K562 (cell line): Measurements from ENCODE around the gene P2RY6. TPM values are rescaled to one million over a fixed set of nuclear protein-coding genes. Genes with fewer than 3 reads are reported as not detected.

Experiments
- ATAC-seq: fragments of 200-7000 bp; cut with Tn5 transposase; 3 replicates; pipeline ENCODE4 v1.9.1; 2020; ENCODE audit warnings: moderate library complexity
- BruUV-seq: library from RNA; stranded (reverse); fragments of 400-500 nt; replicated peaks from 2 replicates; lab custom pipeline; 2021; lab: Mats Ljungman, UMichigan
- CTCF ChIA-PET: fragments of 300-600 bp; formaldehyde crosslinking; extraction: SDS; loops from one replicate; lab custom pipeline; 2021; ENCODE audit warnings: low intra/inter-chr PET ratio; lab: Yijun Ruan, JAX
- POLR2A ChIA-PET: fragments of 300-600, 350-650 bp; sonication (Branson Sonifier 250); formaldehyde crosslinking; extraction: SDS; loops from one replicate; lab custom pipeline; 2021; ENCODE audit warnings: antibody characterized with exemption, inconsistent platforms; lab: Yijun Ruan, JAX
- DNase-seq, 4 experiments: peaks; one replicate each; pipeline versions ENCODE4 v3.0.0 to v3.0.0-alpha.2; 2011 to 2018; ENCODE audit warnings: low spot score in 3 of 4, mixed read lengths in 3 of 4; ENCODE audit errors: extremely low read depth in 1 of 4
- FAIRE-seq: peaks from 2 replicates; lab custom pipeline; 2011; peaks lifted over from hg19 to GRCh38; lab: Jason Lieb, UNC
- H2AFZ ChIP-seq: 2 replicates; pipeline ENCODE4 v1.6.0; 2011; ENCODE audit warnings: low read depth, low read length, control low read depth, inconsistent platforms
- H3K27ac ChIP-seq: fragments of 200-600 bp; 3 replicates; pipeline ENCODE4 v1.8.0; 2011; ENCODE audit warnings: low read depth, mild to moderate bottlenecking, control low read depth, inconsistent platforms, low read length, moderate library complexity, mixed read lengths; ENCODE audit errors: extremely low read depth
- H3K27me3 ChIP-seq, 2 experiments: fragments of 300-600 bp in 1 of 2; 2 replicates in 1 of 2; 3 replicates in 1 of 2; pipeline versions ENCODE4 v1.6.0 to v1.8.0; 2011; ENCODE audit warnings: inconsistent platforms in 2 of 2, low read length in 2 of 2, mild to moderate bottlenecking in 1 of 2, mixed read lengths in 1 of 2, moderate library complexity in 1 of 2; ENCODE audit not compliant: control insufficient read depth in 2 of 2, insufficient read depth in 2 of 2
- H3K36me3 ChIP-seq: fragments of 300-600 bp; 3 replicates; pipeline ENCODE4 v1.8.0; 2011; ENCODE audit warnings: mild to moderate bottlenecking, low read length, inconsistent platforms; ENCODE audit not compliant: control insufficient read depth, insufficient read depth
- H3K4me1 ChIP-seq, 2 experiments: fragments of 200-600 bp in 1 of 2; replicated peaks in 1 of 2; 2 replicates in 1 of 2; 3 replicates in 1 of 2; pipeline versions ENCODE4 v1.5.1 to v1.8.0; 2011; ENCODE audit warnings: inconsistent platforms in 2 of 2, low read length in 2 of 2, mild to moderate bottlenecking in 1 of 2, mixed read lengths in 1 of 2, moderate library complexity in 1 of 2; ENCODE audit not compliant: control insufficient read depth in 2 of 2, insufficient read depth in 2 of 2
- H3K4me2 ChIP-seq: 2 replicates; pipeline ENCODE4 v1.6.1; 2011; ENCODE audit warnings: low read length, control low read depth, inconsistent platforms, mixed read lengths; ENCODE audit not compliant: insufficient read depth
- H3K4me3 ChIP-seq: fragments of 200-600 bp; sonication (generic), shearing (Covaris generic); 2 replicates; pipeline ENCODE4 v1.5.1; 2016; ENCODE audit warnings: control low read depth, inconsistent platforms
- H3K79me2 ChIP-seq: fragments of 200-600 bp; 3 replicates; pipeline ENCODE4 v1.8.0; 2011; ENCODE audit warnings: low read length, inconsistent platforms; ENCODE audit not compliant: control insufficient read depth, insufficient read depth
- H3K9ac ChIP-seq, 2 experiments: 2 replicates each; pipeline versions ENCODE4 v1.6.0 to v1.6.1; 2011; ENCODE audit warnings: low read depth in 2 of 2, low read length in 2 of 2, control low read depth in 1 of 2, inconsistent platforms in 1 of 2, mild to moderate bottlenecking in 1 of 2, mixed read lengths in 1 of 2; ENCODE audit not compliant: insufficient read depth in 1 of 2
- H3K9me1 ChIP-seq: one replicate; pipeline ENCODE4 v1.6.0; 2011; ENCODE audit warnings: inconsistent platforms, mild to moderate bottlenecking, low read length, moderate library complexity; ENCODE audit not compliant: control insufficient read depth, insufficient read depth
- H3K9me3 ChIP-seq: replicated peaks from 2 replicates; pipeline ENCODE4 v1.5.1; 2011; ENCODE audit warnings: low read depth, low read length, inconsistent platforms; ENCODE audit not compliant: control insufficient read depth, insufficient read depth
- H4K20me1 ChIP-seq: replicated peaks from 2 replicates; pipeline ENCODE4 v1.6.1; 2011; ENCODE audit warnings: low read length, inconsistent platforms, mixed read lengths; ENCODE audit not compliant: control insufficient read depth, insufficient read depth
- BCOR ChIP-seq: fragments of 450-650 bp; IDR thresholded peaks from 2 replicates; pipeline ENCODE4 v1.6.1; 2016
- KDM1A ChIP-seq, 2 experiments: fragments of 450-650 bp; IDR thresholded peaks; 2 replicates each; pipeline ENCODE4 v1.6.1; 2016; ENCODE audit warnings: mild to moderate bottlenecking in 2 of 2
- PTBP1 ChIP-seq: fragments of 200-400 bp; formaldehyde crosslinking; IDR thresholded peaks from 2 replicates; pipeline ENCODE4 v1.6.1; 2017; ENCODE audit warnings: low read depth, low read length
- RBM25 ChIP-seq: fragments of 200-400 bp; formaldehyde crosslinking; IDR thresholded peaks from 2 replicates; pipeline ENCODE4 v1.6.1; 2018; ENCODE audit warnings: low read length, low read depth, moderate library complexity; ENCODE audit not compliant: severe bottlenecking
- SMARCA5 ChIP-seq: fragments of 450-650 bp; IDR thresholded peaks from 2 replicates; pipeline ENCODE4 v1.6.1; 2016
- ZNF668 ChIP-seq: fragments of 250-450 bp; sonication (Bioruptor Pico); IDR thresholded peaks from 2 replicates; pipeline ENCODE4 v1.8.0; 2022; ENCODE audit warnings: mild to moderate bottlenecking, inconsistent platforms
- WGBS: fragments of 100-300 bp; shearing (Covaris generic); methylation state at CpG from one replicate; pipeline ENCODE4 v1.1.6; 2016; ENCODE audit warnings: low coverage, mixed read lengths; ENCODE audit not compliant: insufficient coverage; ENCODE audit errors: missing lambda C conversion rate; 5-methylcytosine and 5-hydroxymethylcytosine counted together
- in situ Hi-C: fragments of 300-500 bp; cut with MboI; formaldehyde crosslinking; loops from 4 replicates; pipeline ENCODE4 v1.15.0; 2018; ENCODE audit warnings: inconsistent platforms, mixed read lengths
- intact Hi-C: fragments of 100-400 bp; cut with micrococcal nuclease; formaldehyde crosslinking; loops from 2 replicates; pipeline ENCODE4 v1.14.2; 2022
- polyA plus RNA-seq, 8 experiments: library from polyadenylated mRNA; depleted of rRNA in 4 of 8; stranded (reverse) in 5 of 8; unstranded in 3 of 8; fragments of >200 nt; fragmentation: Nextera tagmentation in 2 of 8; fragmentation: Illumina TruSeq in 1 of 8; extraction: Ambion mirVana in 2 of 8; extraction: Trizol in 1 of 8; gene quantifications; 2 replicates each; pipeline versions ENCODE4 v1.2.1 to v1.2.3, GENCODE V29; 2011 to 2014; ENCODE audit warnings: inconsistent platforms in 1 of 8, missing spikeins in 1 of 8
- total RNA-seq, 7 experiments: library from RNA; depleted of rRNA in 6 of 7; stranded (reverse); fragments of >200 nt in 6 of 7; fragmentation: Illumina TruSeq in 2 of 7; extraction: Trizol in 2 of 7; gene quantifications; 2 replicates each; pipeline versions ENCODE4 v1.2.1 to v1.2.3, GENCODE V29; 2011 to 2021; ENCODE audit warnings: low replicate concordance in 1 of 7
- TF ChIP-seq, protein P1 (sequence below), 2 experiments: IDR thresholded peaks in 1 of 2; conservative IDR thresholded peaks in 1 of 2; 2 replicates each; pipeline ENCODE4 v1.6.1; 2016; ENCODE audit warnings: low read depth in 2 of 2, mild to moderate bottlenecking in 1 of 2, missing compliant biosample characterization in 1 of 2, missing genetic modification characterization in 1 of 2, moderate library complexity in 1 of 2
- TF ChIP-seq, protein P2 (sequence below), 3 experiments: IDR thresholded peaks in 2 of 3; conservative IDR thresholded peaks in 1 of 3; 2 replicates each; pipeline ENCODE4 v1.5.1; 2011 to 2012; ENCODE audit warnings: low read length in 3 of 3, mild to moderate bottlenecking in 3 of 3, control low read depth in 2 of 3, improper control_type of control experiment in 1 of 3, inconsistent platforms in 1 of 3, low read depth in 1 of 3, mixed read lengths in 1 of 3, moderate library complexity in 1 of 3; ENCODE audit not compliant: insufficient read depth in 2 of 3
- TF ChIP-seq, protein P3 (sequence below), 2 experiments: IDR thresholded peaks; 2 replicates each; pipeline ENCODE4 v1.6.1; 2011; ENCODE audit warnings: borderline replicate concordance in 1 of 2, control low read depth in 1 of 2, low read depth in 1 of 2, low read length in 1 of 2, mild to moderate bottlenecking in 1 of 2, mixed read lengths in 1 of 2, moderate library complexity in 1 of 2; ENCODE audit not compliant: insufficient read depth in 1 of 2, insufficient read length in 1 of 2, poor library complexity in 1 of 2, severe bottlenecking in 1 of 2; ENCODE audit errors: extremely low read depth in 1 of 2

Gene P2RY6
- total and polyA plus RNA-seq, 9 of the 15 experiments (the other 6 are each of a cell fraction or from before 2014, with no cell fraction given), result not detected

DNA sequence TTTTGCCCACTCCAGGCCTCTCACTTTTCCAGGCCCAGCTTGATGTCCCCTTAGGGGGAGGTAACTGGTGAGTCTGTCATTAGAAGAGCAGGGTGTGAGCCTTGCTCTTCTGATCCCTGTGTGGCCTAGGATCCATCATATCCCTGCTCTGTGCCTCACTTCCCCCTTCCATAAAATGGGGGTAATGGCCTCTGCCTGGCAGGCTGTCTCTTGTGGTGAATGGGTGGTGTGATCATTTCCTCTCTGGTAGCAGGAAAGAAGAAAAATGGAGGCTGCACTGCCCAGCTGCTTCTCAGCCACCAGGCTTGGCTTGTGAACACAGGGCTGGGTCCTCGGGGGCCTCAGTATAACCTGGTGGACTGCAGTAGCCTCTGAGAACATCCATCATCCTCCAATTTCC, 41.5 kb downstream of the P2RY6 start (continued):
- TF ChIP-seq, protein P1, sequence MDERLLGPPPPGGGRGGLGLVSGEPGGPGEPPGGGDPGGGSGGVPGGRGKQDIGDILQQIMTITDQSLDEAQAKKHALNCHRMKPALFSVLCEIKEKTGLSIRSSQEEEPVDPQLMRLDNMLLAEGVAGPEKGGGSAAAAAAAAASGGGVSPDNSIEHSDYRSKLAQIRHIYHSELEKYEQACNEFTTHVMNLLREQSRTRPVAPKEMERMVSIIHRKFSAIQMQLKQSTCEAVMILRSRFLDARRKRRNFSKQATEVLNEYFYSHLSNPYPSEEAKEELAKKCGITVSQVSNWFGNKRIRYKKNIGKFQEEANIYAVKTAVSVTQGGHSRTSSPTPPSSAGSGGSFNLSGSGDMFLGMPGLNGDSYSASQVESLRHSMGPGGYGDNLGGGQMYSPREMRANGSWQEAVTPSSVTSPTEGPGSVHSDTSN (CRISPR knock-in tag; IDR thresholded peaks at IDR 0.05; ENCODE audit: low read depth), result no peak
- TF ChIP-seq, protein P1 (tag; conservative IDR thresholded peaks at IDR 0.05; ENCODE audit: low read depth), result no peak
- no peak for TF ChIP-seq ZNF668 (CRISPR knock-in tag)

DNA sequence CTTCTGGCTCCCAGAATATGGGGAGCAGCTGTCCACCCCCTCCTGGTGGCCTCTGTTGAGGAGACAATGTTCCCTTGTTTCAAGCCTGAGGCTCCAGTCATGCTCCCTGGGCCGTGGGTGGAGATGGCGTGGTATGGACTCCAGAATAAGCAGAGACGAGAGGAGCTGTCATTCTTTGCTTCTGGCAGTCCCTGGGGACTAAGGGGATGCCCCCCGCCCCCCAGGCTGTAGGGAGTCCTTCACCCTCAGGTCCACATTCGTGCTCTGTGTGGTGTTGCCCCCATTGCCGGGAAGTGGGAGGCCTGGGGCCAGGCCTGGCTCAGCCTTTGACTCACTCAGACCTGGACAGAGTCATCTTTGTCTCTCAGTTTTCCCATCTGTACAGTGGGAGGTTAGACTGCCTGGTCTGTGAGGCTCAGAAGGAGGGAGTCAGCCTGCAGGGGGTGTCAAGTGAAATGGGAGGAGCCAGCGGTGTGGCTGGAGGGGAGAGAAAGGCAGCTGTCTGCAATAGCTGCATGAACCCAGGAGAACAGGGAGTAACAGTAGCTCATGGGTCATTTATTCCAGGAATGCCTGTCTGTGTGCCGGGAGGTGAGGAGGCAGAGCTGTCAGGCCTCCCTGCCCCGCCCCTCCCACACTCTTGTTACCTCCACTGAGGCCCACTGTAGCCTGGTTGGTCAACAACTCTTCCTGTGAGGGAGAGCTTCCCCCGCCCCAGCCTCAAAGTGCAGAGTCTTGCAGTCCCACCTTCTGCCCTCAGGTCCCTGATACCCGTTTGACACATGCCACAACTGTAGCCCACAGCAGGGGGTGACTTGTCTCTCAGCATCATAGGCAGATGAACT, 42.2 kb downstream of the P2RY6 start:
- H2AFZ ChIP-seq, result peak overlapping the region; percentile 37; the same call in 1 of the 2 replicates
- peak in 1 of 2 experiments; percentile 64; a peak in 1 of 4 replicates for TF ChIP-seq KDM1A (IDR thresholded peaks at IDR 0.05)
- peak; percentile 77 for TF ChIP-seq BCOR
- TF ChIP-seq, protein P2, sequence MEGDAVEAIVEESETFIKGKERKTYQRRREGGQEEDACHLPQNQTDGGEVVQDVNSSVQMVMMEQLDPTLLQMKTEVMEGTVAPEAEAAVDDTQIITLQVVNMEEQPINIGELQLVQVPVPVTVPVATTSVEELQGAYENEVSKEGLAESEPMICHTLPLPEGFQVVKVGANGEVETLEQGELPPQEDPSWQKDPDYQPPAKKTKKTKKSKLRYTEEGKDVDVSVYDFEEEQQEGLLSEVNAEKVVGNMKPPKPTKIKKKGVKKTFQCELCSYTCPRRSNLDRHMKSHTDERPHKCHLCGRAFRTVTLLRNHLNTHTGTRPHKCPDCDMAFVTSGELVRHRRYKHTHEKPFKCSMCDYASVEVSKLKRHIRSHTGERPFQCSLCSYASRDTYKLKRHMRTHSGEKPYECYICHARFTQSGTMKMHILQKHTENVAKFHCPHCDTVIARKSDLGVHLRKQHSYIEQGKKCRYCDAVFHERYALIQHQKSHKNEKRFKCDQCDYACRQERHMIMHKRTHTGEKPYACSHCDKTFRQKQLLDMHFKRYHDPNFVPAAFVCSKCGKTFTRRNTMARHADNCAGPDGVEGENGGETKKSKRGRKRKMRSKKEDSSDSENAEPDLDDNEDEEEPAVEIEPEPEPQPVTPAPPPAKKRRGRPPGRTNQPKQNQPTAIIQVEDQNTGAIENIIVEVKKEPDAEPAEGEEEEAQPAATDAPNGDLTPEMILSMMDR (IDR thresholded peaks at IDR 0.05 in 2 of 3, conservative IDR thresholded peaks at IDR 0.05 in 1 of 3; ENCODE audit: insufficient read depth in 2 of 3, low read depth in 1 of 3, low read length in 3 of 3), result 0 out of 6 replicates have a peak, but pooled peaks of 1 of the 3 experiments have one; percentile 9
- peak; percentile 61; the same call in 1 of the 2 replicates for TF ChIP-seq SMARCA5
- peak; percentile 57 for TF ChIP-seq RBM25
- peak; percentile 77; the same call in 1 of the 2 replicates for TF ChIP-seq PTBP1
- TF ChIP-seq, protein P3, sequence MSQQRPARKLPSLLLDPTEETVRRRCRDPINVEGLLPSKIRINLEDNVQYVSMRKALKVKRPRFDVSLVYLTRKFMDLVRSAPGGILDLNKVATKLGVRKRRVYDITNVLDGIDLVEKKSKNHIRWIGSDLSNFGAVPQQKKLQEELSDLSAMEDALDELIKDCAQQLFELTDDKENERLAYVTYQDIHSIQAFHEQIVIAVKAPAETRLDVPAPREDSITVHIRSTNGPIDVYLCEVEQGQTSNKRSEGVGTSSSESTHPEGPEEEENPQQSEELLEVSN (IDR thresholded peaks at IDR 0.05; ENCODE audit: borderline replicate concordance in 1 of 2, extremely low read depth in 1 of 2, insufficient read depth in 1 of 2, insufficient read length in 1 of 2, low read depth in 1 of 2, low read length in 1 of 2, poor library complexity in 1 of 2, severe bottlenecking in 1 of 2), result peak in 1 of 2 experiments; percentile 15

More for the DNA sequence above, 42.2 kb downstream of the P2RY6 start:
- H3K27me3 ChIP-seq, result peaks cover 3 to 30% of the 10 kb centered on the region in 2 experiments; a peak in 3 of 5 replicates
- H3K9me1 ChIP-seq, result no peaks in the 10 kb centered on the region
- no peaks in the 10 kb centered on the region for H3K9me3 ChIP-seq
- BruUV-seq, result no TSS peak
- H3K4me3 ChIP-seq, result no peak overlapping the region
- no peak overlapping the region for H3K27ac ChIP-seq
- H3K36me3 ChIP-seq, result no peaks in the 10 kb centered on the region
- H3K79me2 ChIP-seq, result no peaks in the 10 kb centered on the region
- FAIRE-seq (peak; percentile 19), DNase-seq (peak; percentile 30 to 59 (median 49)), ATAC-seq (peak; percentile 50)
- CTCF ChIA-PET, result no interaction called here
- H3K4me2 ChIP-seq, result no peak overlapping the region
- H3K9ac ChIP-seq, result 0 out of 4 replicates have a peak overlapping the region, but pooled peaks of 1 of the 2 experiments have one; percentile 19
- POLR2A ChIA-PET, result interaction anchor here (0.6 to 1.2 kb wide), 5 partner anchors 10 to 86 kb away, joined by 3 to 4 read pairs (median 3); no protein-coding TSS in a partner anchor
- H3K4me1 ChIP-seq, result peaks cover 3 to 4% of the 10 kb centered on the region in 2 experiments; a peak in 3 of 5 replicates
- H4K20me1 ChIP-seq, result peaks cover 6% of the 10 kb centered on the region; the same call in 1 of the 2 replicates
- in situ Hi-C loops, result no loop called here
- WGBS, result 25% methylated on average over 10 of the region's 11 CpGs
- intact Hi-C loops, result no loop called here
